Bronchial epithelial cell (primary cell): Measurements from ENCODE around the gene NAXE. TPM values are rescaled to one million over a fixed set of nuclear protein-coding genes. Genes with fewer than 3 reads are reported as not detected.
A peak's percentile ranks its signal among the peaks of the same experiment; 100 is the strongest.

ENCODE experiments used
- DNase-seq: peaks from one replicate; pipeline ENCODE4 v3.0.0-alpha.2; 2010; ENCODE audit warnings: low read depth
- FAIRE-seq: peaks from 2 replicates; lab custom pipeline; 2011; peaks lifted over from hg19 to GRCh38; lab: Jason Lieb, UNC
- H3K27me3 ChIP-seq: 2 replicates; pipeline ENCODE4 v1.5.1; 2011; ENCODE audit warnings: low read length; ENCODE audit not compliant: control insufficient read depth, insufficient read depth
- H3K36me3 ChIP-seq: 2 replicates; pipeline ENCODE4 v1.5.1; 2011; ENCODE audit warnings: low read length; ENCODE audit not compliant: control insufficient read depth, insufficient read depth
- H3K4me3 ChIP-seq: 2 replicates; pipeline ENCODE4 v1.5.1; 2011; ENCODE audit warnings: mild to moderate bottlenecking, low read depth, low read length, control low read depth
- total RNA-seq: library from RNA; depleted of rRNA; stranded (reverse); fragments of >200 nt; gene quantifications from 2 replicates; pipeline ENCODE4 v1.2.1, GENCODE V29; 2014
- TF ChIP-seq, protein P1 (sequence below): IDR thresholded peaks from 2 replicates; pipeline ENCODE4 v1.5.1; 2011; ENCODE audit warnings: mild to moderate bottlenecking, moderate library complexity, low read length, control low read depth, inconsistent platforms; ENCODE audit not compliant: insufficient read depth, severe bottlenecking

Gene NAXE
- total RNA-seq, 1 donor from 2014 or later = 142 TPM

DNA sequence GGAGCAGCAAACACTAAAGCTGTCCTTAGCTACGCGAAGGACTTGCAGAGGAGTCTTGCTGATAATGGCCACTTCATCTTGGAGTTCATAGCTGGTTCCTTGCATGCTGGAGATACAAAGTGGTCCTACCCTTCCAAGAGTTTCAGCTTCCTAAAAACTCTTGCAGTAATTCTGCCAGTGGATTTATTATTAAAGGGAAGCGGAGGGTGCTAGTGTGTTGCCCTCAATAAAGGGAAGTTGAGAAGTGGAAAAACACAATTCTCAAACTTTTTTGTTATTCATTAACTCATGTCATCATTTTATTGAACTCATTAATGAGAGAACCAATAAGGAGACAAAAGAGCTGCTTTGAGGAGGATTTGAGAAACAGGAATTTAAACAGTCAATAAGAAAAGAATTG is 21.1 kb downstream of the NAXE start:
- no peak for DNase-seq
- TF ChIP-seq, protein P1, sequence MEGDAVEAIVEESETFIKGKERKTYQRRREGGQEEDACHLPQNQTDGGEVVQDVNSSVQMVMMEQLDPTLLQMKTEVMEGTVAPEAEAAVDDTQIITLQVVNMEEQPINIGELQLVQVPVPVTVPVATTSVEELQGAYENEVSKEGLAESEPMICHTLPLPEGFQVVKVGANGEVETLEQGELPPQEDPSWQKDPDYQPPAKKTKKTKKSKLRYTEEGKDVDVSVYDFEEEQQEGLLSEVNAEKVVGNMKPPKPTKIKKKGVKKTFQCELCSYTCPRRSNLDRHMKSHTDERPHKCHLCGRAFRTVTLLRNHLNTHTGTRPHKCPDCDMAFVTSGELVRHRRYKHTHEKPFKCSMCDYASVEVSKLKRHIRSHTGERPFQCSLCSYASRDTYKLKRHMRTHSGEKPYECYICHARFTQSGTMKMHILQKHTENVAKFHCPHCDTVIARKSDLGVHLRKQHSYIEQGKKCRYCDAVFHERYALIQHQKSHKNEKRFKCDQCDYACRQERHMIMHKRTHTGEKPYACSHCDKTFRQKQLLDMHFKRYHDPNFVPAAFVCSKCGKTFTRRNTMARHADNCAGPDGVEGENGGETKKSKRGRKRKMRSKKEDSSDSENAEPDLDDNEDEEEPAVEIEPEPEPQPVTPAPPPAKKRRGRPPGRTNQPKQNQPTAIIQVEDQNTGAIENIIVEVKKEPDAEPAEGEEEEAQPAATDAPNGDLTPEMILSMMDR = no peak
- no peaks in the 10 kb centered on the region for H3K36me3 ChIP-seq
- H3K4me3 ChIP-seq = no peak overlapping the region
- peaks cover 3% of the 10 kb centered on the region for H3K27me3 ChIP-seq
- no peak for FAIRE-seq

DNA sequence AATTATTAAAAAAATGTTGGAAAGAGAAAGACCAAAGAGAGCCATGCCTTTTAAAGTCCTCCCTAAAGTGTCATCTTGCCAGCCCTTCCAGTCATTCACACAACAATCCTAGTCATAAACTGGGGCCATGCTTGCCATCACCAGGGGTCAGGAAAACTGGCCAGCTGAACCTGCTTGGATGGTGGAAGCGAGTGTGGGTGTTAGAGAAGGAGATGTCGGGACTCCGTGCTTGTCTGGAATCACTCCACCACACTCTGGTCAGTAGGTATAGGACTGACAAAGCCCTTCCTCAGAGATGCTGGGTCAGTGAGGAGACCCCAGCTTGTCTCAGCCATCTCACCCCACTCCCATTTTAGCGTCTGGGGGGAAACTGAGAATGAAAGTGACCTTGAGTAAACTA is 24.4 kb downstream of the NAXE start:
- Histone ChIP-seq H3K36me3 (no peaks in the 10 kb centered on the region), H3K27me3 (peaks cover 9% of the 10 kb centered on the region), H3K4me3 (no peak overlapping the region)
- TF ChIP-seq, protein P1 = no peak
- DNase-seq = no peak
- FAIRE-seq = no peak

DNA sequence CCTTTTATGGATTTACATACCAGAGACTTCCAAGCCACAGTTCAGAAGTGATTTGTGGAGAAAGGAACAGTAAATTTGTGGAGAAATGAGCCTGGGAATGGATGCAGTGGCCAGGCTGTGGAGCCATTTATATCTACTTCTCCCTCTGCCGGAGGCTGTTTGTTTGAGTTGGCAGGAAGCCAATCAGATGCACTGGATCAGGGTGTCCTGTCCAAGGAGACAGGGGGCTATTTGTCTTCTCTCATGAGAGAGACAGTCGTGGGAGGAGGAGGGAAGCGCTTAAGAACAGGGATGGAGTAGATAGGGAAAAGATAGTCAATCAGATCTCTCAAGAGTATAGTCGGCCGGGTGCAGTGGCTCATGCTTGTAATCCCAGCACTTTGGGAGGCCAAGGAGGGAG is 24.9 kb downstream of the NAXE start:
- TF ChIP-seq, protein P1 = no peak
- no peak for DNase-seq
- H3K27me3 ChIP-seq = peaks cover 9% of the 10 kb centered on the region
- no peak for FAIRE-seq
- H3K4me3 ChIP-seq = no peak overlapping the region
- no peaks in the 10 kb centered on the region for H3K36me3 ChIP-seq

DNA sequence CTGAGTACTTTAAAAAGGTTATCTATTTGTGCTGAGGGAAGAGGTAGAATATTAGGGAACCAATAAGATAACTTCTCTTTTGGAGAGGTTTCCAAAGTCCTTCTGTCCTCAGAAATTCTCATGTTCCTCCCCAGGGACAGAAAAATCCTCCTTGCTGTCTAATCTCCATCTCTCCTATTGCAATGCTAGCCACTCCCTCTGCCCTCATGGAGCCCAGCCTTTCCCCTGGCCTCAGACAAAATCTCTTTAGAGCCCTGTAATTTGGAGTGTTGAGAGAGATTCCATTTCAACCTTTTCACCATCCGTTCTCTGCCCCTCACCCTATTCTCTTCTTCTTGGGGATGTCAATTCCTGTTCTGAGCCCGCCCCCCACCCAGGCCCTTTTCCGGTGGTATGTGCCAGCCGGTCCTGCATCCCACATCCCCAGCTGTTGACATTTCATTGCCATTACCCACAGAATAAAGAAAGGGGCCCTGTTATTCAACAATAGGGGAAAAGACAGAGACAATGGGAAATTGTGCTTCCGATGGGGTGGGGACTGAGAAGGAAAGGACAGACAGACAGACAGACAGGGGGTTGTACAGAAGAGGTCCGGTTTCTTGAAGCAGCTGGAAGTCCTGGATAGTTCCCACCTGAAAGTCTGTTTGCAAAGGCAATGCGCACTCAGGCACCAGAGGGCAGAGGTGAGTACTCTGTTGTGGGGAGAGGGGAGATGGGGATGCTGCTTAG is 27.4 kb downstream of the NAXE start, which contains the start of gene HAPLN2:
Gene HAPLN2 (plus strand): TSS at position 563 of the 729 bp plus-strand sequence. CDS start 4,076 bp downstream, outside the sequence.
- Histone ChIP-seq H3K27me3 (peaks cover 21% of the 10 kb centered on the region), H3K4me3 (no peak within 1 kb of the TSS), H3K36me3 (no peaks in the 10 kb centered on the region)
- TF ChIP-seq, protein P1 = peak; percentile 69
- FAIRE-seq (no peak), DNase-seq (peak; percentile 32)

DNA sequence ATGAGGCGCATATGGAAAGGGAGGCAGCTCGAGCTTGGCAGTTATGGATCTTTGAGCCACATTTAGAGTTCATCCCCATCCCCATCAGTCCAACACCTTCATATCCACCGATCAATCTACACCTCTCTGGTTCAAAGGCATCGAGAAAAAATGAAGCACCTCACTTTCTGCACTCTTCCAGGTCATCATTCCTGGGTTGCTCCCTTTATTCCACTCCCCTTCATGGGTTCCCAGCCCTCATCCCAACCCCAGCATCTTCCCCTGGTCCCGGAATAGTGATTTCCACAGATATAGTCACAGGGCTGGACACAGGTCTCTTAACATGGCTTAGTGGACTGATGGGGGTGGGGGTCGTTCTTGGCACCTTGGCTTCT is 28.0 kb downstream of the NAXE start:
- FAIRE-seq (no peak), DNase-seq (no peak)
- no peaks in the 10 kb centered on the region for H3K36me3 ChIP-seq
- TF ChIP-seq, protein P1 = no peak
- peaks cover 27% of the 10 kb centered on the region for H3K27me3 ChIP-seq
- H3K4me3 ChIP-seq = no peak overlapping the region
